GM04504 (cell line): ENCODE results near the gene ACTR1B.
"Not testable (repeated sequence)": the region's sequence is repeated elsewhere in the genome, so short reads cannot be mapped to it uniquely, and the experiment has no call there.

ENCODE experiments used
- DNase-seq: peaks from one replicate; pipeline ENCODE4 v3.0.0-alpha.2; 2012; ENCODE audit warnings: low read depth

The ACTR1B gene

GRCh38 chr2:97658691-97659157, 5.1 kb downstream of the ACTR1B start:
- no peak for DNase-seq

DNA sequence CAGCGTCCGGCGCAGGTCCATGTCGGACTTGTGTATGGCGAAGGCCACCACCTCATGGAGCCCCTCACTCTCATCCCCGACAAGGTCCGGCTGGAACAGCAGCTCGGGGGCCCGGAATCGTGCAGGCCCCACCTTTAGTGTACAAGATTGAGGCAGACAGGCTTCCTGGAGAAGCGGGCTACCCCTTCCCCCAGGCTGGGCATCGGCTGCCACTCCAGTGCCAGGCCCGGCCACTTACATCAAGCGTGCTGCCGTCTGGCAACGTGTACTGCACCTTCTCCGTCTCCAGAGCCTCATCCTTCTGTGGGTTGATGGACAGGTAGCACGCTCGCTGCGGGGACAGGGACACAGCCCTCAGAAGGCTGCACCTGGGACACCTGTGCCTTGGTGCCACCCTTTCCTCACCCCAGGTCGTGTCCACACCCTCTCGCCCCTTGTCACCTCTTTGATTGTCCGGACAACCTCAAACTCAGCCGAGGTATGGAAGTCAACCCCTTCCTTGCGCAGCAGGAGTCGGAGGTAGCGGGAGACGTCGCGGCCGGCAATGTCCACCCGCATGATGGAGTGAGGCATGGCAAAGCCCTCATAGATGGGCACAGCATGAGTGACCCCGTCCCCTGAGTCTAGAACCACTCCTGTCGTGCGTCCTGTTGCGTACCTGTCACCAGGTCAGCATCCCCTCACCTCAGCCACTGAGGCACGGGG, 5.7 kb downstream of the ACTR1B start:
- DNase-seq = no peak

DNA sequence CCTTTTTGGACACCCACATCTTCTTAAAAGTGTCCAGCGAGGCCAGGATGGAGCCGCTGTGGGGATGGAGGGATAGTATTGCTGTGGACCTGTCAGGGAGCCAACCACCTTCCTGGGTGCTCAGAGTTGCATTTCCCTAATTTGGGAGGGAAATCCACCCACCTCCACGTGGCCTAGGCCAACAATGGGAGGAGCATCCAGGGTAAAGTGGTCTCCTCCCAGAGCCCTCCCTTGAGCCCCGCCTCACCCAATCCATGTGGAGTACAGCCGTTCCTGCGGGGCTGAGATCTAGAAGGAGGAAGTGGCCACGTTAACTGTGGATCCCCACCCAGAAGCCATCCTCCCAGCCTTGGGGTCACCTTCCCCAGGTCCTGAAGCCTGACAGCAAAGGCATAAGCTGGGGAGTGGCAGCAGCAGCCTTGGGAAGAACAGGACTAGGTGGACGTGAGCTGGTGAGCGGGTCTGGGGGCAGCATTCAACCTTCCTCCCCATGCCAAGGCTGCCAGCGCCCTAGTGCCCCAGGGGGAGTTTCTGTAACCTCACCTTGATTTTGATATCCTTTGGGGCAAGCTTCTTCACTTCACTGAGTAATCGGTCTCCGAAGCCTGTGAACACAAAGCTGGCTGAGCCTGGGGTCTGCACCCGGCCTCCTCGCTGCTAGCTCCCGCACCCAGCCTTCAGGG, 6.8 kb downstream of the ACTR1B start:
- no peak for DNase-seq

DNA sequence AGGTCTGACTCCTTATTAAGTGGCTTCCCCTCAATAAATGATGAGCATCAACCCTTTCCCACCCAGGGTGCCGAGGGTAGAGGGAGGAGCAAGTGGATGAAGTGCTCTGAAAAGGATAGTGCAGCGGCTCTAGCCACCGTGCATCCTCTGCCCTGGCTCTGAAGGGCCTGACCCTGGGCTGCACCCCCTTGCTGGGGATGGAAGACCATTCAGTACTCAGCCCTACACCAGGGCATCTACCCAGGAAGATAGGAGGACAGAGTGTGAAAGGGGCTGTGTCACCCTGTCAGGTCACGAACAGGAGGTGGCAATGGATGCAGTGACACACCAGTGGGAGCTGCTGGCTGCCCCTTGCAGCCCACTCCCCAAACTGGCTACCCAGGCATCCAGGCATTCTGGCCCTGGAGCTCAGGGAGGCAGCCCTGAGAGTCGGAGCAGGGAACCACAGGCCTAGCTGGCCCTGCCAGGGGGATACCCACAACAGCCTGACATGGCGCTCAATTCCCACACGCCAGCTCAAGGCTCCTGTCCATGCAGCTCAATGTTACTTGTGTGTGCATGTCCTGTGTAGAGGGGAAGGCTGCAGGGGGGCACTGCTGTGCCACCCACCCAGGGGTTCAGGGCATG, 7.6 kb downstream of the ACTR1B start:
- no peak for DNase-seq

DNA sequence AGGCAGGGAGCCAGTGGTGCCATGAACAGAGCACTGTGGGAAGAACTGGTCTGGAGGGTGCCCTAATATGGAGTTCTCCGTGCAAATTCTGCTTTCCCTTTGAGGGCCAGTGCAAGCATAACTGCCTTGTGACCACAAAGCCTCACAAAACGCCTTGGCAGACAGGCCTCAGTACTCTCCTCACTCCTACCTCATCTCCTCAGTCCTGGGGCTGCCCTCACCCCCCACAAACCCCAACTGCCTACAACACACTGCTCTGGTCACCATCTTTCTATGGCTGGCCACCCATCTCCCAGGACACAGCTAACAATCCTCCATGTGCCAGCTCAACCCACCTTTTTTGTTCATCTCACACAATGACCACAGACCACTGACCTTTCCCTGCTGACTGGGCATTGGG, 9.1 kb downstream of the ACTR1B start:
- no peak for DNase-seq

- DNase-seq = no peak
These were observed 9.5 kb downstream of the ACTR1B start for GRCh38 chr2:97654309-97654708.

- DNase-seq = no peak
These were observed 10.0 kb downstream of the ACTR1B start for GRCh38 chr2:97653874-97654273.

DNA sequence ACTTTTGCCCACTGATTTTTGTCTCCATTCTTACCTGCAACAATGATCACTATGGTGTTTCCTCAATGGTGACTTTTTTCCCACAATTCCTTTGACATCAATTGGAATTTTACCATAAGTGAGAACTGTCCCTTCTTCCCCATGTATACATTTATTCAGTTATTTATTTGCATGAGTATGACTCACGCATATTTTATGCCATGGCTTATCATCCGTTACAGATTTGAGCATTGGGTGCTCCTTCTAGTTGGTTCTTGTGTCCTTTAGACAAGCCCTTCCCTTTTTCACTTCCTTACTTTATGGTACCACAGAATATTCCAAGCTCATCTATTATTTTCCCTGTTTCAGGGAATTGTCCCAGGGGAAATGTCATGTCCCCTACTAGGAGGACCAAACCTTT, 10.4 kb downstream of the ACTR1B start:
- DNase-seq = no peak

GRCh38 chr2:97651114-97651513, 12.7 kb downstream of the ACTR1B start:
- no peak for DNase-seq

DNA sequence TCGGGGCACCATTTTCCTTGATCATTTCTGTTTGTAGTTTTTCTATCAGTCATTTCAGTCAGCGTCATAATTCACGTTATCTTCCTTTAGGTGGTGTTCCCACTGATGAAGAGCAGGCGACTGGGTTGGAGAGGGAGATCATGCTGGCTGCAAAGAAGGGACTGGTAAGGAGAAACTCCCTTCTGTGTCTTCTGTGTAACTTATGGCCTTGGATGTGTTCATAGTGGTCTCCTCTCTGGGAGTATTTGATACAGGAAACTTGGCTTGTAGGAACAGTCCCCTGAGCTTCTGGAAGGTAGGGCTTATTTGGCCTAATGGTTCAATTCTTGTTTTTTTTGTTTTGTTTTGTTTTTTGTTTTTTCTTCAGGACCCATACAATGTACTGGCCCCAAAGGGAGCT, 16.9 kb downstream of the ACTR1B start:
- no peak for DNase-seq

GRCh38 chr2:97645695-97646629, 17.9 kb downstream of the ACTR1B start, which contains the start of gene COX5B:
TSS of gene COX5B (plus strand) at chr2:97646062. CDS start at chr2:97646087, 25 bp downstream.
- peak; percentile 89 for DNase-seq

DNA sequence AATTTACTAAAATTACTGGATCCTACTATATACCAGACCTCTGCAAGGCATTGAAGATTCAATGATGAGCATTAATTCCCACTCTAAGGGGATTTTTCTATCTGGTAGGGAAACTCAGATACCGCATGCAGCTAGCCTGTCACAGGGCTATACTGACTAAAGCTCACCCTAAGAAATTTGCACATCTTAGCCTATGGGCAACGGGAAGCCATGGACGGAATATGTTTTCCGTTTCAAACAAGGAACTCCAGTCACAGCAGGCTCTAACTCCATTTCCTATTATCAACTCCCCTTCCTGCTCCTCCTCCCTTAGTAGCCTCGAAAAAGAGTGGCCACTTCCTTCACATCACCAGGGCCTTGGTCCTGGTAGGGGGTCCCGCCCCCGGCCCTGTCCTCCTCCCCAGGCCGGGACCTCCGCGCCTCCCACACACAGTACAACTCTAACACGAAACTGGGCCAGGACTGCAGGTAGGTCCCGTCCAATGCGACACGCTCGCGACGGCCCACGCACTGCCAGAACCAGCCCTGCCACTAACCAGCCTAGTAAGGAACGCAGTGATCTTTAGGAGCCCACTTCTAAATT, 18.6 kb downstream of the ACTR1B start:
- DNase-seq = no peak

- DNase-seq = no peak
These were observed 19.7 kb downstream of the ACTR1B start for GRCh38 chr2:97644023-97644717.

GRCh38 chr2:97626049-97626430, 37.8 kb downstream of the ACTR1B start:
- not testable (repeated sequence) for DNase-seq

GRCh38 chr2:97625354-97626048, 38.3 kb downstream of the ACTR1B start:
- DNase-seq = not testable (repeated sequence)

GRCh38 chr2:97622976-97623375, 40.9 kb downstream of the ACTR1B start:
- not testable (repeated sequence) for DNase-seq

DNA sequence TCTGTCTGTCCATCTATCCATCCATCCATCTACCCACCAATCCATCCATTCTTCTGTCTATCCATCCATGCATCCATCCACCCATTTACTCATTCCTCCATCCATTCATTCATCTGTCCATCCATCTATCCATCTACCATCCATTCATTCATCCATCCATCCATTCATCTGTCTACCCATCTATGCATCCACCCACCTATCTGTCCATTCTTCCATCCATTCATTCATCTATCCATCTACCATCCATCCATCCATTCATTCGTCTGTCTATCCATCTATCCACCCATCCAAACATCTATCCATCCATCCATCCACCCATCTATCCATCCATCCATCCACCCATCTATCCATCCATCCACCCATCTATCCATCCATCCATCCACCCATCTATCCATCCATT, 43.4 kb downstream of the ACTR1B start:
- DNase-seq = not testable (repeated sequence)

DNA sequence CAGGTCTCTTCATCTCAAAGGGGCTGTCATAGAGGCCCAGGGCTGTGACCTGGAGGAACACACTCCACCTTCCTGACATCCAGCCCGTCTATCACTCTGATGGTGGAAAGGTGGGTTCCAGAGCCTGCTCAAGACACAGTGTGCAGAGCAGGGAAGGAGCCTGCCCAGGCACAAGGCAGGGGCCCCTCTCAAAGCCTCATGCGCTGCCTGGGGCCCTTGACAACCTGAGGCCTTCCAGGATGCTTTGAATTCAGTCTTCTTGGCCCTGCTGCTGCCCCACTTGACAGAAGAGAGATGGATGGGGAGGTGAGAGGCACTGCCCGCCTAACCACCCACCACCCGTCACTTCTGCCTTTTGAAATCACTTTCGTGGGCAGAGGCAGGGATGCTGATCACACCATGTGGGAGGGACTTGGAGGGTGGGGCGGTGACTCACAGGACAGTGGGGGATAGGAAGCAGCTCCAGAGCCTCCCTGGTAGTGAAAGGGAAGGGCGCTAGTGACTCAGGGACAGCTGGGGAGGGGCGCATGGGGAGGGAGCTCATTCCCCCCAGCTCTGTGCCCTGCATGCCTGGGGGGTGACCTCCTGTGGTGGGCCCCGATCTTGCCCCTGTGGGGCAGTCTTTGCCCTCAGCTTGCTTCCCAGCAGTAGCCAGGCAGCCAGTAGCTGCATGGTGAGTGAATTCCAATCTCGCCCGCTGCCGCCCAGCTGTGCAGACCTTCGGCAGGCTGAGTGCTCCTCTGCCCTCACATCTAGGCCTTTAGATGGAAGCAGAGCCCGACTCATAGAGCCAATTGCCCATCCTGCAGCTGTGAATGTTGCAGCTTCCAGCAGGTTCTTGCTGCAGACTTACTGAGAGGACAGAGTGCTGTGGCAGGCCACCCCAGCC, 44.7 kb downstream of the ACTR1B start:
- DNase-seq = not testable (repeated sequence)

- no peak for DNase-seq
These were observed 45.9 kb downstream of the ACTR1B start for GRCh38 chr2:97617911-97618310.
